NB4 (cell line): ENCODE measurements around the gene MUC5B.

Experiments
- DNase-seq: peaks from one replicate; pipeline ENCODE4 v3.0.0; 2010; ENCODE audit warnings: low read depth
- H3K4me3 ChIP-seq: one replicate; pipeline ENCODE4 v1.5.1; 2011; ENCODE audit warnings: mild to moderate bottlenecking, low read depth, low read length, moderate library complexity
- CTCF ChIP-seq: IDR thresholded peaks from one replicate; pipeline ENCODE4 v1.5.1; 2012; ENCODE audit warnings: low read depth, low read length
- MAX ChIP-seq: IDR thresholded peaks from 2 replicates; pipeline ENCODE4 v1.6.1; 2011; ENCODE audit warnings: low read depth, low read length
- MYC ChIP-seq: IDR thresholded peaks from 2 replicates; pipeline ENCODE4 v1.6.1; 2011; ENCODE audit warnings: low read depth, low read length
- POLR2A ChIP-seq: IDR thresholded peaks from 2 replicates; pipeline ENCODE4 v1.6.1; 2011; ENCODE audit warnings: mild to moderate bottlenecking; ENCODE audit not compliant: insufficient read length; ENCODE audit errors: extremely low read depth

The MUC5B gene

GRCh38 chr11:1232883-1233321, 10.0 kb downstream of the MUC5B start:
- TF ChIP-seq MYC (no peak), POLR2A (no peak), MAX (no peak), CTCF (no peak)
- no peak for DNase-seq
- H3K4me3 ChIP-seq, result no peak overlapping the region

GRCh38 chr11:1233351-1234053, 10.6 kb downstream of the MUC5B start:
- TF ChIP-seq POLR2A (no peak), MAX (no peak), MYC (no peak), CTCF (no peak)

GRCh38 chr11:1234054-1234720, 11.3 kb downstream of the MUC5B start:
- no peak for TF ChIP-seq CTCF
- no peak for TF ChIP-seq POLR2A
- no peak for TF ChIP-seq MAX
- TF ChIP-seq MYC, result no peak
- no peak overlapping the region for H3K4me3 ChIP-seq
- no peak for DNase-seq

More at GRCh38 chr11:1233351-1234053, 10.6 kb downstream of the MUC5B start:
- DNase-seq, result no peak
- H3K4me3 ChIP-seq, result no peak overlapping the region

GRCh38 chr11:1234771-1235305, 12.0 kb downstream of the MUC5B start:
- H3K4me3 ChIP-seq, result no peak overlapping the region
- TF ChIP-seq POLR2A (no peak), MAX (no peak), CTCF (no peak), MYC (no peak)
- no peak for DNase-seq

- no peak for DNase-seq
- H3K4me3 ChIP-seq, result no peak overlapping the region
- no peak for TF ChIP-seq MYC
- no peak for TF ChIP-seq POLR2A
- no peak for TF ChIP-seq CTCF
- no peak for TF ChIP-seq MAX
Measured at GRCh38 chr11:1235306-1235900, 12.5 kb downstream of the MUC5B start.
